NCI-H748 treated with DMSO at 0.1 percent for 48 hours (cell line): Measurements from ENCODE around the gene STAG2.
A peak's percentile ranks its signal among the peaks of the same experiment; 100 is the strongest.

Source experiments
- DNase-seq: peaks from one replicate; lab custom pipeline; 2025; lab: John Stamatoyannopoulos, UW

STAG2 gene

DNA sequence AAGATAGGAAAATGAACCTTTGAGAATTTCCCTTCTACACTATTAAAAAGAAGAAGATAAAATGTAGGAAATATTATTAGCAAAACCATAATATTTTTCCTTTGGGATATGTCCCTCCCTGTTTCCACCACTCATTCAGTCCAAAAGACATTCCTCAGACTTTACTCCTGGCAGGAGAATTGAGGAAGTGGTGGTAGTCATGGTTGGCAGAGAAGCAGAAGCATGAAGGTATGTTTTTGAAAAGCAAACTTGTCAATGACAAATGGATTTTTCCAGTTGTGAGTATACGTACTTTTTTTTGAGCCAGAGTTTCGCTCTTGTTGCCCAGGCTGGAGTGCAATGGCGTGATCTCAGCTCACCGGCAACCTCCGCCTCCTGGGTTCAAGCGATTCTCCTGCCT is 13.7 kb downstream of the STAG2 start:
- DNase-seq: no peak

DNA sequence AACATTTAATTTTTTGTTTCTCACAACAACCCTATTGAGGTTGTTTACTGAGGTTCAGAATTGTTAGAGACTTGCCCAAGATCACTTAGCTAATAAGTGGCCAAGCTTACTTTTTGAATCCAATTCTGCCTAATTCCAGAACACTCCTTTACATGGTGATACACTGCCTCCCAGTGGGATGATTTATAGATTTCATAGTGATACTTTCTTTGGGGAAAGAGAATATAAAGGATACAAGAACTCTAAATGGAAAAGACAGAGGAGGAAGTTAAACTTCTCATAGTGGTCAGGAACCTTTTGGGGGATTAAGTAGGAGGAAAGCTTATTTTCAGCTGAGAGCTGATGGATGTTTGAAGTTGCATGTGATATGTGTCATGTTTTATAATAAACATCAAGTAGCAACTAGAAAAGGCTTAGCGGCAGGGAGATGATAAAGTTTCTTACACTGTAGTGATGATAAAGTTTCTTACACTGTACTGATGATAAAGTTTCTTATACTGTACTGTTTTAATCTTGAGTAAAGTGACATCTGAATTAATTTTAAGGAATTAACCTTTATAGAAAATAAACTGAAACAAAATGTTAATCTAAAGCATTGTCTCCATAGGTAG is 15.3 kb downstream of the STAG2 start:
- no peak for DNase-seq

DNA sequence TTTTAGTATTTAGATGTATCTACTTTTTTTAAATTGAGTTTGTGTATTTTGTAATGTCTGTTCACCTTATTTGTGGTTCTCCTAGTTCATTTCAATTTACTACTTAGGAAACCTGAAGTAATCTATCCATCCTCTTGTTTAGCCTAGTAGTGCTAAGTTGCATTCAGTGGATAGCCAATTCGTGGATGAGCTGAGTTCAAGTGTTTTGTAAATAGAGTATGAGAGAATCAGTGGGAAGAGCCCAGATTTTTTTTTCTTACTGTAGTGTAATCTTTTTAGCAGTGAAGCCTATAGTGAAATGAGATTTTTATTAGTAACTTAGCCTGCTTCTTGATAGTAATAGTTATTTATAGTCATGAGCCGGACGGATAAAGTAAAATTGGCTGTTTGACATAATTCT is 21.7 kb downstream of the STAG2 start:
- DNase-seq: peak; percentile 6

DNA sequence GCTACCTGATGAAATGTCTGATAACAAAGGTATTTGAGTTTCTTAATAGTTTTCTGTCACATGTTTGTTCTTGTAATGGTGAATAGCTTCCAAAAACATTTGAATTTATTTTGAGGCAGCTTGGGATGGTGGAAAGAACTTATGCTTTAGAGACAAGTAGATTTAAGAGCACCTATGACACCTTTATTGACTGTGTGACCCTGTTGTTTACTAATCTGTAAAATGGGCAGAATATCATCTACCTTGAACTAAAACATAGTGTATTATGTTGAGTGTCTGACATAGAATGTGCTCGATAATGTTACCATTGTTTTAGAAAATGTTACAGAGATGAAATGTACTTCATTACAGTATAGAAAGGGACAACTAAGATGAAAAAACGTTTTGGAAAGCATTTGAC is 24.9 kb downstream of the STAG2 start:
- DNase-seq: no peak

DNA sequence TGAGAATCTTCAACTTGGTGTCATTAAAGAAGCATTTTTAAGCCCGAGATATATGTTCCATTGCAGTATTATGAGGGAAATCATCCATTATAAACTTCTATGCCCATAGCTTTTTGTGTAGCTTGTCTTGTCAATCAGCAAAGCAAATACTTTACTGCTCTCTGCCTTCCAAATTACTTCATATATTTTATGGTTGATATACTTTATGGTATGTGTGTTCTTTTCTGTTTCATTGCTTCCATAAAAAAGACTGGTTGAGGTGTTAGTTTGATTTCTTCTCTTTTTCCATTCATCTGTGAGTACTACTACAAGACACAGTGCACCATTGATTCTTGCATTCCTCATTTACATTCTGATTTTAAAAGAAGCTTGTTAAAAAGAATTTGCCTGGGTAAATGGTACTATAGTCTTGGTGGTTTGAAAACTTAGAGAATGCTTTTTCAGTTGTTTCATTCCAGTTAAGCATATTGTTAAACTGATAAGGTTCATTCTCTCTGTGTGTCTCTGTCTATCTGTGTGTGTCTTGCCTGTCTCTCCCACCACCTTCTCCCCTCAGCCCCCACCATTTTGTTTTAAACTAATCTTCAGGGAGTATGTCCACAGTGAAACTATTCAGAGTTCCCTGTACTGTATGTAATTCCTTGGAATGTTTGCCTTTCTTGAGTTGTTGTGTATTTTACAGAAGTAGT is 27.1 kb downstream of the STAG2 start:
- no peak for DNase-seq

DNA sequence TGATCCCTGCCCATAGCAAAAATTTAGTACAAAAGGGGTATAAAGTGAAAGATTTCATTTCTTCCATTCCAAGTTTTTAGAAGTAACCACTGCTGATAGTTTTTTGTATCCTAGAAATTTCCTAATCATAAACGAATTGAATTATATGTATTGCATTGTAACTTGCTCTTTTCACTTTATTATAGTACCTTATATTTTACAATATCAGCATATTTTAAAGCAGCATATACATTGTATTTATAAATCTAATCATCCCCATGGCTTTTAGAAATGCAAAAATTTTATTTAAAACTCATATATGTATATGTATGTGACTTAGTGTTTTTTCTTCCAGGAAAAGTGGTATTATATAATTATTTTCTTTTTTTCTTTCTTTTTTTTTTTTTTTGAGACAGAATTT is 27.7 kb downstream of the STAG2 start:
- DNase-seq: no peak

DNA sequence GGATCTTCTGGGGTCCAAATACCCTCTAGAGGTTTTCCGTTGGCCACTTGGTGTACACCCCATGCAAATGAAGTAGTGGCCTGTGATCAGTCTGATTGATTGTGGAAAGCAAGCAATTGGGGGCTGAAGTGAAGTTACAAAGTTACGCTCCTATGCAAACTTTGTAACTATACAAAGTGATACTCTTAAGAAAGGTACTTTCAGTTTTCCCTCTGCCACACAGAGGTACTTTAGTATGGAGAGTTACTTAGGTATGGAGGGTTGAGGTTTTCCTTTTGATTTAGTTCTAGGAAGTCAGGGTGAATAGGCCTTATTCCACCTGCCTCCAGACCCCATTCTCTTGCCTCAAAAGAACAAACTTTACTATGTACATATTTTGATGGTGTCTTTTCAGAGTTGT is 28.7 kb downstream of the STAG2 start:
- no peak for DNase-seq

DNA sequence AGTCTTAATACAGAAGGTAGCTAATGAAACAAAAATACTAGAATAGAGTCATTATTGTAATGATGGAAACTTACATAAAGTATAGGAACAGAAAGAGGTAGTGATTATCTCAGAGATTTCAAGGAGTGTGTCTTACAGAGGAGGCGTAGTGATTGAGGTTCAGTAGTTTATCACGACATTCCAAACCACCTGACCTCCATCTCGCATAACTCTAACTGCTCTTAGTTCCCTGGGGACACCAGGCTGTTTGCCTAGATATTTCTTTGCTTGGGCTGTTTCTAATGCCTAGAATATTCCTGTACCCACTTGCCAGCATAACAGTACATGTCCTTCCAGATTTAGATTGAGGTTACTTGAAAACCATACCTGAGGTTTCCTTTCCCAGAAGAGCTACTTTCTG is 29.1 kb downstream of the STAG2 start:
- no peak for DNase-seq

DNA sequence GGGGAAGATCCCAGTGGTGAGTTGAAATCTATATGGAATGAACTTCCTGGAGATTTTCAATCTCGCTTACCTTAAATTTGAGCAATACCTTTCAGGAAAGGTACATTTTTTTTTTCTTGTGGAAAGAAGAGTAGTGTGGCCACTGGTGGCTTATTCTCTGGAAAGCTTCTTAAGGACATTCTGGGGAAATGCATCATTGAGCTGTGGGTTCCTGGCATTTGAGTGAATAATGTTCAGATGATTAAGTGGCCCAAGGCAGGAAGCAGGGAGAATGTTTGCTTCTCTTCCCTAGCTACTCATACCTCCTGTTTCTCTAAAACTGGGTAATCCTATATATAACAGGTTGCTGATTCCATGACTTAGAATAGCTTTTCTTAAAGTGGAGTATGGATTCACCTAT is 31.8 kb downstream of the STAG2 start:
- no peak for DNase-seq

DNA sequence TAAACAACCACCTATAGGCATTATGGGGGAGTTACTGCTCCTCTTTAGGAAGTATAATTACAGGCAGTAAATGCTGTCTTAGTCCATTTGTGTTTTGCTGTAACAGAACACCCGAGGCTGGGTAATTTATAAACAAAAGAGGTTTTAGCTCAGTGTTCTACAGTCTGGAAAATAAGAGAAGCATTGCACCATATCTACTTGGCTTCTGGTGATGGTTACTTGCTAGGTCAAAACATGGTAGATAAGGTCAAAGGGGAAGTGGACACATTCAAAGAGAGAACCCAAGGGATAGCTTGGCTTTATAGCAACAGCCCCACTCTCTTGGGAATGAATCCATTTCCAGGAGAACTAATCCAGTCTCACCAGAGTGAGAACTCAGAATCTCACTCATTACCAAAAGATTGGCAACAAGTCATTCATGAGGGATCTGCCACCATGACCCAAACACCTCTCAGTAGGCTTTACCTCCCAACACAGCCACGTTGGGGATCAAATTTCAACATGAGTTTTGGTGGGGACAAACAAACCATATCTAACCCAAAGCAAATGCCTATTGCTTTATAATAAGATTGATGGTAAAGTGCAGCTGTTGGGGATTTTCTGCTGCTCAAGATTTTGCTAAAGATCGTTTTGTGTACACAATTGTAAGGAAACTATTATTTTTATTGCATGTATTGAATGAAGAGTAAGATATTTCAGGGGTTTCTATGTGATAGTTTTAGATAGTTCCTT is 32.6 kb downstream of the STAG2 start:
- no peak for DNase-seq

DNA sequence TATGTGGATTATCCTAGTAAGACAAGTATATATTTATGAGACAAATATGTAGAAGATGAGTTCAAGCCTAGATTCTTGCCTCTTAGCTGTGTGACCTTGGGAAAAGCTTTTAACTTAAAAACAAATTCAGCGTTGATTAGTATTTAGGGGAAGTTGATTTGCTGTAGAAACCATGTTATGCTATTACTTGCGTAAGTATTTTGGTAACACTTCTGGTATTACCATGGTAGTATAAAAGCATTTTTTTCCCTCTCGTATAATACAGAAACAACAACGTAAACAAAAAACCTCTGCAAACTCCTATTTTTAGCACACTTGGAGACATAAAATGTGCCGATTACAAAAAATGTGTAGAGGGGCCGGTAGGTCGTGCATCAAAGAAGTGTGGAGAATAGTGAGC is 33.2 kb downstream of the STAG2 start:
- no peak for DNase-seq

DNA sequence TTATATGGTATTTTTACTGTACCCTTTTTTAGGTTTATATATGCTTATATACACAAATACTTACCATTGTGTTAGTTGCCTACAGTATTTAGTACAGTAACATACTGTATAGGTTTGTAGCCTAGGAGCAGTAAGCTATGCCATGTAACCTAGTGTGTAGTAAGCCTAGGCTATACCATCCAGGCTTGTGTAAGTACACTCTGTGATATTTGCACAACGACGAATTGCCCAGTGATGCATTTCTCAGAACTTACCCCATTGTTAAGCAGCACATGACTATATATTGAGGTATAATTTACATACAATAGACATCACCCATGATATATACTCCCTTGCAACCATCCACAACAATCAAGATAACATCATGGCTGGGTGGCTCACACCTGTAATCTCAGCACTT is 40.1 kb downstream of the STAG2 start:
- no peak for DNase-seq

DNA sequence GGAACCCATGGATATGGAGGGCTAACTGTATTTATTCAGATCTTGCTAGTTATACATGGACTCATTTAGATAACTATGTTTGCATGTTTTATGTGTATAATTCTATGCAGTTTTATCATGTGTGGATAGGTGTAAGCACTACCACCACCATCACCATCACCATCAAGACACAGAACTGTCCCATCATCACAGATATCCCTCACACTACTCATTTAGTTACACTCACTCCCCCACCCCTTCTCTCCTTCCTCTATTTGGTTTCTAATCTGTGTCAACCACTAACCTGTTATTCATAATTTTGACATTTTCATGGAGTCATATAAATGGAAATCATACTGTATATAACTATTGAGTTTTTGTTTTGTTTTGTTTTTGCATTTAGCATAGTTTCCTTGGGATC is 43.7 kb downstream of the STAG2 start:
- DNase-seq: no peak

DNA sequence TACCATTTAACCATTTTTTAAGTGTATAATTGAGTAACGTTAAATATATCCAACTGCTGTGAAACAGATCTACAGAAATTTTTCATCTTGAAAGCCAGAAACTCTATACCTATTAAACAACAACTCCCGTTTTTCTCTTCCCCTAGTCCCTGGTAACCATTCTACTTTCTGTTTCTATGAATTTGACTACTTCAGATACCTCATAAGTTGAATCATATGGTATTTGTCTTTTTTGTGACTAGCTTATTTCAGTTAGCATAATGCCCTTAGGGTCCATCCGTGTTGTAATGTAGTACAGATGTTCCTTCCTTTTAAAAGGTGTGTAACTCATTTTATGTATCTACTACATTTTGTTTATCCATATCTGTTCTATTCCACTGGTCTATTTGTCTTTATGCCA is 48.7 kb downstream of the STAG2 start:
- no peak for DNase-seq

DNA sequence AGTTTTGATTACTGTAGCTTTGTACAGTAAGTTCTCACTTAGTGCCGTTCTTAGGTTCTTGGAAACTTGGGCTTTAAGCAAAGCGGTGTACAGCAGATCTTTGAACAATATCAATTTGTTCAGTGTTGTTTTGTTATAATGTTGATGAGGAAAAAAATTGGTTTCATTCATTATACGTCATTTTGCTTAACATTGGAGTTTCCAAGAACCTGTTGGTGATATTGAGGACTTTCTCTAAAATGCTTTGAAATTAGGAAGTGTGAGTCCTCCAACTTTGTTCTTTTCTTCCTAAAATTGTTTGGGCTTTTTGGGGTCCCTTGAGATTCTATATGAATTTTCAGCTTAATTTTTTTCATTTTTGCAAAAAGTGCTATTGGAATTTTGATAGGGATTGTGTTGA is 49.1 kb downstream of the STAG2 start:
- DNase-seq: no peak

DNA sequence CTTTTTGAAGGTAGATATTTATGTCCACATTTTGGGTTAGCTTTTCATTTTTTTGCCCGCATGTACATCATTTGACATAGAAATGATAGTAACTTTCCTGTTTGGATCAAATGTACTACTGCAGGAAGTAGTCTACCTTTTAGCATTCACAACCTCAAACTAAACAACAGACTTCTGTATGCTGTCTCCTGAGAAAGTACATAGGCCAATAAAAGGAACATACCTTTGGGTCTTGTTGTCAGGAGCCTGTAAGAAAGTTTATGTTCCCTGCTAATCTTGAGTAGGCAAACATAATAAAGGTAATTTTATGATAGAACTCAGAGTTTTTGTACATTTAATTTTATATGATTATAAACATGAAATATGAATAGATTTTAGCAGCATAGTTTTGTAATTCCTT is 54.2 kb downstream of the STAG2 start:
- no peak for DNase-seq

DNA sequence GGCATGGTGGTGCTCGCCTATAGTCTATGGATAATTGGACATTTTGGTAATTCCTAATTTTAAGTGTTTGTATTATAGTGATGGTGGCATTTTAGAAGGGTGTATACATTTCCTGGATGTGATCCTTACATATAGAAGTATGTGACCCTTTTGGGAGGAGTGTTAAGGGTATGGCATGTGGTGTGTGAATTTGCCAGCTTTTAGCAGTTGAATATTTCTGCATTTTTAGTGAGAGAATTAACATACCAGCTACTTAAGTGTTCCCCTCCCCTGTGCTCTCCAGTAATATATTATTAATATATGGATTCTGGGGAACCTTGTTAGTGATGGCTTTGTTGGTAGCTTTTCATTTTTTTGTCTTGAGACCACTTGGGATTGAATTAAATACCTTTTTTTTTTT is 55.3 kb downstream of the STAG2 start:
- DNase-seq: no peak

DNA sequence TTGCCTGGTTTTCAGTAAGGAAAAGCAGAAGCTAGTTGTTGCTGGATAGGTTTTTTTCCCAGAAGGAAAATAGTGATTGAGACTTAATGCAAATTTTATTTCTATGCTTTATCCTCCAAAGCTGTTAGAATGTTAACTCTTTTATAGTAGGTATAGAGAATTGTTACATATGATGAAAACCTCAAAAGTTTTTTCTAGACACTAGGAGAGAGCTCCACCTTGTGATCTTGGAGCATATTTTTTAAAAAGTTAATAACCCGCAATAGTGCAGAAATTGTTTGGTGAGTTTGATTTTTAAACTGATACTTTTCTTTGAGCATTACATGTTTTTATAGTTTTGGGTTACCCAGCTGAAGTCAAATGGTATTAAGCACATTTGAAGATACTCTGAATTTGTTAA is 56.5 kb downstream of the STAG2 start:
- DNase-seq: no peak

DNA sequence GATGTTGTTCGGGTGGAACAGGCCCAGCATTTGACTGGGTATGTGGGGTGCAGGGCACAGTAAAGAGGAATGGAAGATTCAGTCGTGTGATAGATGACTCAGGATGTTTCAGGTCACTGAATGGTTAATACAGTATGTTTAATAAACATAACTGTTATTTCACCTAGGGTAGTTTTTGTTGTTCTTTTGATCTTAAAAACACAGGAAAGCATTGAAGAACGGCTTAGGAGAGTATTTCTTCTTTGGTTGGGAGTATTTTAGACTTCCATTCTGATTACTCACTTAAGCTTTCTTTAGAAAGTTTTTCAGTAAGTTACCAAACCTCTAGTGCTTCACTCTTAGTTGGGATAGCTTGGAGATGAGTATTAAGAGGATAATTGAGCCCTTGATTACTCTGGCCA is 62.3 kb downstream of the STAG2 start:
- no peak for DNase-seq

DNA sequence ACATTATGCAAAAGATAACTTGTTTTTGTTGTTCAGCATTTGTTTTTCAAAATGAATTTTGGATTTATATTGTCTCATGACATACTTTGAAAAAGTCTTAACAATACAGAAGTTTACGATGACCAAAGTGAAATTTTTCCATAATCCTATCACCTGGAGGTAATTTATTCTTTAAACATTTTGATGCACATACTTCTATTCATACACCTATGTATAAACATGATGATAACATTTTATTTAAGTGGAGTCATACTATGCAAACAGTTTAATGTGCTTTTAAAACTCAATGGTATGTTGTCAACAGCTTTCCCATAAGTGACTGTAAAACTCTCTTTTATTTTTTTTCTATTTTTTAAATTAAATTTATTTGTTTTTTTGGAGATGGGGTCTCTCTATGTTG is 65.0 kb downstream of the STAG2 start:
- DNase-seq: no peak

DNA sequence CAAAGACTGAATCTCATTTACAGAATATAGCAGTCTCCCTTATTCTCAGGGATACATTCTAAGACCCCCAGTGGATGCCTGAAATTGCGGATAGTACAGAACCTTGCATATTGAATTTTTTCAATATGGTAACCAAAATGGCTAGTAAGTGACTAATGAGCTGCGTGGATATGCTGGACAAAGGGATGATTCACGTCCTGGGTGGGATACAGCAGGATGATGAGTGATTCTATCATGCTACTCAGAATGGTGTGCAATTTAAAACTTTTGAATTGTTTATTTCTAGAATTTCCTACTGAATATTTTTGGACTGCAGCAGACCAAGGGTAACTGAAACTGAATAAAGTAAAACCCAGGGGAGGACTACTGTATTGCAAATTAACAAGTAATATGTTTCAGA is 66.7 kb downstream of the STAG2 start:
- no peak for DNase-seq

DNA sequence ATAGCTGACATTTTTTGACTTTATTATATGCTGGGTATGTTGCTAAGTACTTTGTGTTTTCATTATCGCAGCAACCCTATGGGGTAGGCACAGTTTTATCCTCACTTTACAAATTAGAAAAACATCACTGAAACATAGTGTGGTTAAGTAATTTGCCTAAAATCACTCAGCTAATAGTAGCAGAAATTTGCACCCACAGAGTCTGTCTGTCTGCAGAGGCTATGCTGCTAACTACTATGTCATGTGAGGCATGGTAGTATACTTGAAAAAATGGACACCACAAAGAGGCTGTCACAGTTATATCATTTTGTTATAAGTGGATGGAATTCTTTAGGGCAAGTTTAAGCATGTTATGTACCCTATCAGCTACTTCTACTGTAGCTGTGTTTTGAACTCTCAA is 69.0 kb downstream of the STAG2 start:
- no peak for DNase-seq

DNA sequence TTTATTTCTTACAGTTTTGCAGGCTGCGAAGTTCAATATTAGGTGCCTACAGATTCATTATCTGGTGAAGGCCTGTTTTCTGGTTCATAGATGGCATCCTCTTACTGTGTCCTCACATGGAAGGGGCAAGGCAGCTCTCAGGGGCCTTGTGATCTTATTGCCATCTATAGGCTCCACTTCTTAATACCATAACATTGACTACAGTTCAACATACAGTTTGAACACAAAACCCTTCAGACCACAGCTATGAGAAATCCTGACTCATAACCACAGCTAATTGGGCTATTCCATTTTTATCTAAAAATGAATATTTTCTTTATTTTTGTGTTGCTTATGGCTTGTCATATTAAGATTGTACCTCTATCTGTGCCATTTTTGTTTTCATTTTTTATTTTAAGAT is 72.3 kb downstream of the STAG2 start:
- no peak for DNase-seq

DNA sequence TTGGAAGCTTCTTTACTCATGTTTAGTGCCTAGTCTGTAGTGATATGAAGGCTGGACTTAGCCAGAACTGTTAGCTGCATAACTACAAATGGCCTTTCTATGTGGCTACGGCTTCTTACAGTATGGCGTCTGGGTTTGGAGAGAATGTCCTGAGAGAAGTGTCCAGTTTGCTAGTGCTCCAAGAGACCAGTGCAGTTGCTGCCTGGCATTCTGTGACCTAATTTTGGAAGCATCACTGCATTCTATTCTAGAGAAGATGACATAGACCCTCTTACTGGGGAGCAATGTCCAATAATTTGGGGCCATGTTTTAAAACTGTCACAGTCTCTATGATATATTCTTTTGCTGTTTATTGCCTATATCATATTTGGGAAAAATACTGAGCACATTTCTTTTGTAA is 74.2 kb downstream of the STAG2 start:
- no peak for DNase-seq
